H9 (cell line): ENCODE data around the gene BTNL8. TPM values are rescaled to one million over a fixed set of nuclear protein-coding genes. Genes with fewer than 3 reads are reported as not detected.

Source experiments
- DNase-seq: peaks from one replicate; pipeline ENCODE4 v3.0.0-alpha.2; 2017
- H2AFZ ChIP-seq: one replicate; pipeline ENCODE4 v1.6.1; 2013; ENCODE audit warnings: mild to moderate bottlenecking, low read length, control low read depth, moderate library complexity
- H2AK5ac ChIP-seq: 2 replicates; pipeline ENCODE4 v1.6.1; 2013; ENCODE audit warnings: low read length, control low read depth, mixed read lengths; ENCODE audit not compliant: insufficient read length
- H2BK120ac ChIP-seq: one replicate; pipeline ENCODE4 v1.6.1; 2013; ENCODE audit warnings: low read depth, mild to moderate bottlenecking, low read length, control low read depth, inconsistent platforms; ENCODE audit not compliant: poor library complexity, severe bottlenecking
- H2BK12ac ChIP-seq: 2 replicates; pipeline ENCODE4 v1.6.1; 2013; ENCODE audit warnings: low read length, control low read depth, mixed read lengths, low read depth; ENCODE audit not compliant: insufficient read length
- H2BK15ac ChIP-seq: 2 replicates; pipeline ENCODE4 v1.6.1; 2013; ENCODE audit warnings: low read depth, low read length, control low read depth
- H2BK20ac ChIP-seq: one replicate; pipeline ENCODE4 v1.6.1; 2013; ENCODE audit warnings: low read depth, mild to moderate bottlenecking, low read length, control low read depth, inconsistent platforms; ENCODE audit not compliant: poor library complexity, severe bottlenecking
- H2BK5ac ChIP-seq: 2 replicates; pipeline ENCODE4 v1.6.1; 2013; ENCODE audit warnings: low read length, control low read depth, mixed read lengths; ENCODE audit not compliant: insufficient read length
- H3K14ac ChIP-seq: 2 replicates; pipeline ENCODE4 v1.6.1; 2013; ENCODE audit warnings: low read length, control low read depth; ENCODE audit not compliant: insufficient read depth
- H3K18ac ChIP-seq: 2 replicates; pipeline ENCODE4 v1.6.1; 2013; ENCODE audit warnings: low read depth, mild to moderate bottlenecking, mixed read lengths, low read length, control low read depth; ENCODE audit not compliant: insufficient read length
- H3K23ac ChIP-seq: 2 replicates; pipeline ENCODE4 v1.6.1; 2013; ENCODE audit warnings: low read length, control low read depth, mixed read lengths, low read depth; ENCODE audit not compliant: insufficient read length
- H3K23me2 ChIP-seq: 2 replicates; pipeline ENCODE4 v1.6.1; 2013; ENCODE audit warnings: low read depth, mild to moderate bottlenecking, mixed read lengths, low read length, control low read depth; ENCODE audit not compliant: insufficient read length, poor library complexity, severe bottlenecking
- H3K27ac ChIP-seq: 2 replicates; pipeline ENCODE4 v1.5.1; 2013; ENCODE audit warnings: low read length, control low read depth, mixed read lengths, low read depth; ENCODE audit not compliant: insufficient read length
- H3K27me3 ChIP-seq: 2 replicates; pipeline ENCODE4 v1.6.1; 2013; ENCODE audit warnings: low read length, control low read depth, inconsistent platforms; ENCODE audit not compliant: insufficient read depth
- H3K4ac ChIP-seq: 2 replicates; pipeline ENCODE4 v1.6.1; 2013; ENCODE audit warnings: low read depth, mild to moderate bottlenecking, control low read depth, inconsistent platforms, low read length, moderate library complexity
- H3K4me1 ChIP-seq: 2 replicates; pipeline ENCODE4 v1.6.1; 2013; ENCODE audit warnings: low read length, control low read depth, inconsistent platforms; ENCODE audit not compliant: insufficient read depth
- H3K4me2 ChIP-seq: 2 replicates; pipeline ENCODE4 v1.6.1; 2013; ENCODE audit warnings: low read length, control low read depth, mixed read lengths; ENCODE audit not compliant: insufficient read length, insufficient read depth
- H3K56ac ChIP-seq: 2 replicates; pipeline ENCODE4 v1.6.1; 2013; ENCODE audit warnings: low read depth, mild to moderate bottlenecking, mixed read lengths, low read length, control low read depth; ENCODE audit not compliant: insufficient read length
- H3K79me1 ChIP-seq: 2 replicates; pipeline ENCODE4 v1.6.1; 2013; ENCODE audit warnings: low read depth, mild to moderate bottlenecking, moderate library complexity, low read length, control low read depth, inconsistent platforms; ENCODE audit not compliant: insufficient read depth, poor library complexity, severe bottlenecking
- H3K79me2 ChIP-seq: 2 replicates; pipeline ENCODE4 v1.6.1; 2013; ENCODE audit warnings: low read length, control low read depth, inconsistent platforms; ENCODE audit not compliant: insufficient read depth
- H3K9ac ChIP-seq: 2 replicates; pipeline ENCODE4 v1.6.1; 2013; ENCODE audit warnings: low read length, control low read depth, mixed read lengths; ENCODE audit not compliant: insufficient read length; ENCODE audit errors: extremely low read depth
- H3K9me3 ChIP-seq: one replicate; pipeline ENCODE4 v1.6.1; 2013; ENCODE audit warnings: low read depth, low read length, inconsistent platforms; ENCODE audit not compliant: control insufficient read depth
- H3T11ph ChIP-seq: one replicate; pipeline ENCODE4 v1.6.1; 2013; ENCODE audit warnings: mild to moderate bottlenecking, low read length, control low read depth, inconsistent platforms
- H4K20me1 ChIP-seq: one replicate; pipeline ENCODE4 v1.6.1; 2013; ENCODE audit not compliant: control insufficient read depth, insufficient read length, insufficient read depth
- H4K5ac ChIP-seq: 2 replicates; pipeline ENCODE4 v1.6.1; 2013; ENCODE audit warnings: low read depth, mild to moderate bottlenecking, mixed read lengths, low read length, control low read depth; ENCODE audit not compliant: insufficient read length
- H4K8ac ChIP-seq: replicated peaks from 2 replicates; pipeline ENCODE4 v1.6.1; 2013; ENCODE audit warnings: low read length, control low read depth, mixed read lengths, low read depth; ENCODE audit not compliant: insufficient read length
- H4K91ac ChIP-seq: 2 replicates; pipeline ENCODE4 v1.6.1; 2013; ENCODE audit warnings: low read depth, mild to moderate bottlenecking, moderate library complexity, mixed read lengths, low read length, control low read depth; ENCODE audit not compliant: insufficient read length
- H3K27ac Mint-ChIP-seq, 3 experiments: 2 replicates in 2 of 3; 3 replicates in 1 of 3; pipeline ENCODE4 v1.8.0; 2020 to 2021; ENCODE audit warnings: mixed read lengths in 3 of 3, mild to moderate bottlenecking in 1 of 3, moderate library complexity in 1 of 3
- H3K27me3 Mint-ChIP-seq: 2 replicates; pipeline ENCODE4 v1.8.0; 2021; ENCODE audit warnings: low read depth, mild to moderate bottlenecking, moderate library complexity, mixed read lengths
- H3K36me3 Mint-ChIP-seq, 3 experiments: 2 replicates in 2 of 3; 3 replicates in 1 of 3; pipeline ENCODE4 v1.8.0; 2020 to 2021; ENCODE audit warnings: low read depth in 3 of 3, mixed read lengths in 3 of 3; ENCODE audit not compliant: insufficient read depth in 1 of 3
- H3K4me1 Mint-ChIP-seq, 2 experiments: 2 replicates each; pipeline ENCODE4 v1.8.0; 2020; ENCODE audit warnings: mixed read lengths in 2 of 2
- H3K4me3 Mint-ChIP-seq, 2 experiments: 2 replicates in 1 of 2; 3 replicates in 1 of 2; pipeline ENCODE4 v1.8.0; 2020 to 2021; ENCODE audit warnings: mild to moderate bottlenecking in 2 of 2, mixed read lengths in 2 of 2, moderate library complexity in 1 of 2
- H3K9me3 Mint-ChIP-seq, 2 experiments: 2 replicates in 1 of 2; 3 replicates in 1 of 2; pipeline ENCODE4 v1.8.0; 2020; ENCODE audit warnings: mild to moderate bottlenecking in 2 of 2, mixed read lengths in 2 of 2, moderate library complexity in 1 of 2
- WGBS: extraction: QIAGEN DNeasy Blood & Tissue Kit; methylation state at CpG from one replicate; pipeline ENCODE4 v1.1.7; 2013; ENCODE audit warnings: missing lambda C conversion rate, low lambda C conversion rate, mixed read lengths; ENCODE audit not compliant: insufficient read length; ENCODE audit errors: extremely low coverage; 5-methylcytosine and 5-hydroxymethylcytosine counted together
- total RNA-seq: library from RNA; stranded (reverse); gene quantifications from 2 replicates; pipeline ENCODE4 v1.2.1, GENCODE V29; 2021
- TF ChIP-seq, protein P1 (sequence below): fragments of 200-600 bp; sonication (generic); conservative IDR thresholded peaks from 3 replicates; pipeline ENCODE4 v1.8.0; 2021; ENCODE audit warnings: antibody characterized with exemption, mild to moderate bottlenecking

The BTNL8 gene
- total RNA-seq, 1 experiment from 2014 or later: 0.13 TPM

DNA sequence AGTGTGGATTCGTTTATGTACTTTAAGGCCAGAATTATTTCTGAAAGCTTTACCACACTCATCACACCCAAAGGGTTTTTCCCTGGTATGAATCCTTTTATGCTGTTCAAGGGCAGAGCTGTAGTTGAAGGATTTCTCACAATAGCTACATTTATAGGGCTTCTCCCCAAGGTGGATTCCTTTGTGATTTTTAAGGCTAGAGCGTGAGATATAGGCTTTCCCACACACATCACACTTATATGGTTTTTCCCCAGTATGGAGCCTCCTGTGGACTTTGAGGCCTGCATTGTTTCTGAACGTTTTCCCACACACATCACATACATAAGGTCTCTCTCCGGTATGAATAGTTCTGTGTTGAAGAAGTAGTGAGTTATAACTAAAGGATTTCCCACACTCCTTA is 49.1 kb upstream of the BTNL8 start:
- Histone ChIP-seq H2BK20ac (no peak overlapping the region), H2BK15ac (no peak overlapping the region), H3K27ac (no peak overlapping the region), H3K23me2 (no peaks in the 10 kb centered on the region), H2AK5ac (no peak overlapping the region), H3K9ac (no peak overlapping the region), H2BK12ac (no peak overlapping the region), H3K27me3 (no peaks in the 10 kb centered on the region), H3K14ac (no peak overlapping the region), H3K56ac (no peak overlapping the region), H2AFZ (no peak overlapping the region), H3T11ph (no peak overlapping the region), H4K20me1 (no peaks in the 10 kb centered on the region), H4K8ac (no peak overlapping the region), H3K79me1 (peaks cover 2% of the 10 kb centered on the region), H3K9me3 (peaks cover 55% of the 10 kb centered on the region), H4K5ac (no peak overlapping the region), H3K4ac (no peak overlapping the region), H3K4me1 (no peaks in the 10 kb centered on the region), H3K79me2 (no peaks in the 10 kb centered on the region), H3K18ac (no peak overlapping the region), H2BK5ac (no peak overlapping the region), H4K91ac (no peak overlapping the region), H3K23ac (no peak overlapping the region), H3K4me2 (no peak overlapping the region), H2BK120ac (no peak overlapping the region)
- DNase-seq: no peak
- no CpG with 5 or more reads among the region's 4 CpGs for WGBS
- peaks cover 85 to 87% of the 10 kb centered on the region in 2 experiments for H3K9me3 Mint-ChIP-seq
- H3K4me1 Mint-ChIP-seq: peaks cover 0 to under 1% of the 10 kb centered on the region in 2 experiments; a peak in 2 of 4 replicates
- TF ChIP-seq, protein P1, sequence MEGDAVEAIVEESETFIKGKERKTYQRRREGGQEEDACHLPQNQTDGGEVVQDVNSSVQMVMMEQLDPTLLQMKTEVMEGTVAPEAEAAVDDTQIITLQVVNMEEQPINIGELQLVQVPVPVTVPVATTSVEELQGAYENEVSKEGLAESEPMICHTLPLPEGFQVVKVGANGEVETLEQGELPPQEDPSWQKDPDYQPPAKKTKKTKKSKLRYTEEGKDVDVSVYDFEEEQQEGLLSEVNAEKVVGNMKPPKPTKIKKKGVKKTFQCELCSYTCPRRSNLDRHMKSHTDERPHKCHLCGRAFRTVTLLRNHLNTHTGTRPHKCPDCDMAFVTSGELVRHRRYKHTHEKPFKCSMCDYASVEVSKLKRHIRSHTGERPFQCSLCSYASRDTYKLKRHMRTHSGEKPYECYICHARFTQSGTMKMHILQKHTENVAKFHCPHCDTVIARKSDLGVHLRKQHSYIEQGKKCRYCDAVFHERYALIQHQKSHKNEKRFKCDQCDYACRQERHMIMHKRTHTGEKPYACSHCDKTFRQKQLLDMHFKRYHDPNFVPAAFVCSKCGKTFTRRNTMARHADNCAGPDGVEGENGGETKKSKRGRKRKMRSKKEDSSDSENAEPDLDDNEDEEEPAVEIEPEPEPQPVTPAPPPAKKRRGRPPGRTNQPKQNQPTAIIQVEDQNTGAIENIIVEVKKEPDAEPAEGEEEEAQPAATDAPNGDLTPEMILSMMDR: no peak
- H3K27ac Mint-ChIP-seq: no peak overlapping the region
- H3K27me3 Mint-ChIP-seq: peaks cover 34% of the 10 kb centered on the region
- no peak overlapping the region for H3K4me3 Mint-ChIP-seq
- peaks cover 95 to 97% (median 96%) of the 10 kb centered on the region in 3 experiments for H3K36me3 Mint-ChIP-seq
